Ovary (tissue), 9 donors: ENCODE data around the gene BAG5. TPM values are rescaled to one million over a fixed set of nuclear protein-coding genes. Genes with fewer than 3 reads are reported as not detected.

ENCODE experiments used
- DNase-seq, 5 donors: peaks; one replicate each; pipeline ENCODE4 v3.0.0-alpha.2; 2019 to 2020
- H3K27ac ChIP-seq, 2 donors: fragments of 200-600 bp; one replicate each; pipeline versions ENCODE4 v1.5.1 to v1.8.0; 2019 to 2022
- H3K27me3 ChIP-seq: fragments of 200-600 bp; one replicate; pipeline ENCODE4 v1.8.0; 2022
- H3K36me3 ChIP-seq: fragments of 200-600 bp; sonication (generic); one replicate; pipeline ENCODE4 v1.5.1; 2019
- H3K4me1 ChIP-seq: one replicate; pipeline ENCODE4 v1.8.1; 2013; ENCODE audit warnings: mild to moderate bottlenecking, moderate library complexity; ENCODE audit not compliant: insufficient read depth
- H3K4me3 ChIP-seq: fragments of 200-600 bp; sonication (generic); one replicate; pipeline ENCODE4 v1.5.1; 2017
- H3K9me3 ChIP-seq, 2 donors: fragments of 200-600 bp in 1 of 2; sonication (generic) in 1 of 2; one replicate each; pipeline versions ENCODE4 v1.5.1 to v1.8.1; 2013 to 2019; ENCODE audit warnings: mild to moderate bottlenecking in 1 of 2, moderate library complexity in 1 of 2
- CTCF ChIP-seq, 3 donors: fragments of 450-650 bp in 2 of 3; fragments of 200-600 bp in 1 of 3; IDR thresholded peaks; one replicate each; pipeline versions ENCODE4 v1.5.1 to v1.8.0; 2016 to 2022; ENCODE audit warnings: antibody characterized with exemption in 3 of 3, mild to moderate bottlenecking in 1 of 3
- EP300 ChIP-seq: sonication (generic); formaldehyde crosslinking; IDR thresholded peaks from one replicate; pipeline ENCODE4 v1.6.1; 2017; ENCODE audit warnings: antibody characterized with exemption
- POLR2A ChIP-seq: fragments of 450-650 bp; IDR thresholded peaks from one replicate; pipeline ENCODE4 v1.6.1; 2017; ENCODE audit warnings: antibody characterized with exemption, mild to moderate bottlenecking, moderate library complexity
- WGBS, 3 donors: extraction: QIAGEN DNeasy Blood & Tissue Kit in 1 of 3; methylation state at CpG; one replicate each; pipeline versions ENCODE4 v1.1.5 to v1.1.7; 2013 to 2017; 5-methylcytosine and 5-hydroxymethylcytosine counted together
- intact Hi-C, 4 donors: fragments of 100-400 bp; cut with DNase I; formaldehyde crosslinking; loops; one replicate each; pipeline versions ENCODE4 v1.11.0 to v1.15.1; 2022 to 2023
- polyA plus RNA-seq, 2 donors: library from polyadenylated mRNA; stranded (reverse); fragments of 200-250 nt in 1 of 2; fragments of 350-450 nt in 1 of 2; fragmentation: Illumina TruSeq in 1 of 2; extraction: RNeasy Lipid Tissue Mini Kit (QIAGEN cat#74804) in 1 of 2; gene quantifications; one replicate each; pipeline ENCODE4 v1.2.3, GENCODE V29; 2013 to 2014
- total RNA-seq, 7 donors: library from RNA; depleted of rRNA in 2 of 7; stranded (reverse); fragments of >200 nt in 2 of 7; fragmentation: NEBNext Ultra II Directional in 3 of 7; extraction: Animal tissue kit (Norgen Biotek cat#: 25700) in 3 of 7; gene quantifications; one replicate each; pipeline versions ENCODE4 v1.1.0 to v1.2.4, GENCODE V29; 2016 to 2023
- donor health status: DM: no; HTN: no; CAD: no; lungs with moderate emphysema.
- donor health status: DM: no; HTN: no; CAD: no.
- donor health status: Bipolar disorder and iron deficiency.
- donor health status: DM: yes; HTN: yes; CAD: no.
- donor health status: DM: no; HTN: no; CAD: no.
- donor health status: DM: yes; HTN: yes; CAD: no.

Gene BAG5
- total and polyA plus RNA-seq, 9 donors = 9.8 to 29.1 (median 24.4) TPM

- WGBS, 3 donors = 32 to 52% (median 41%) methylated on average over 9 to 11 of the region's 11 CpGs
- Histone ChIP-seq H3K9me3 (no peaks in the 10 kb centered on the region), H3K4me3 (no peak overlapping the region), H3K4me1 (peaks cover 4% of the 10 kb centered on the region), H3K27me3 (no peaks in the 10 kb centered on the region), H3K36me3 (no peaks in the 10 kb centered on the region), H3K27ac (no peak overlapping the region)
- DNase-seq = peak in 3 of 5 donors; percentile 49 to 68 (median 50)
- intact Hi-C loops = no loop called here
- no peak for TF ChIP-seq CTCF (IDR thresholded peaks at IDR 0.05)
- TF ChIP-seq POLR2A = no peak
- no peak for TF ChIP-seq EP300
These were observed 31.8 kb upstream of the BAG5 start for GRCh38 chr14:103594265-103594664.

- H3K4me1 ChIP-seq = peaks cover 4% of the 10 kb centered on the region
- 62 to 74% (median 70%) methylated on average over 6 of the region's 6 CpGs for WGBS, 3 donors
- H3K9me3 ChIP-seq = no peaks in the 10 kb centered on the region
- no peaks in the 10 kb centered on the region for H3K36me3 ChIP-seq
- TF ChIP-seq EP300 (no peak), POLR2A (no peak), CTCF (IDR thresholded peaks at IDR 0.05) (no peak)
- H3K27ac ChIP-seq = no peak overlapping the region
- intact Hi-C loops = no loop called here
- H3K27me3 ChIP-seq = no peaks in the 10 kb centered on the region
- DNase-seq = no peak
- H3K4me3 ChIP-seq = no peak overlapping the region
These were observed 31.1 kb upstream of the BAG5 start for GRCh38 chr14:103593577-103593976.

GRCh38 chr14:103584326-103584915 is 22.0 kb upstream of the BAG5 start:
- Histone ChIP-seq H3K4me3 (no peak overlapping the region), H3K27me3 (no peaks in the 10 kb centered on the region), H3K36me3 (no peaks in the 10 kb centered on the region), H3K9me3 (no peaks in the 10 kb centered on the region), H3K27ac (no peak overlapping the region), H3K4me1 (no peaks in the 10 kb centered on the region)
- intact Hi-C loops = no loop called here
- WGBS, 3 donors = 87 to 92% (median 87%) methylated on average over 11 of the region's 11 CpGs
- DNase-seq = no peak
- TF ChIP-seq CTCF (IDR thresholded peaks at IDR 0.05) = no peak
- TF ChIP-seq POLR2A = no peak
- no peak for TF ChIP-seq EP300

GRCh38 chr14:103581954-103582703 is 19.7 kb upstream of the BAG5 start:
- intact Hi-C loops = no loop called here
- WGBS, 3 donors = 91 to 97% (median 92%) methylated on average over 26 of the region's 26 CpGs
- DNase-seq = no peak
- Histone ChIP-seq H3K4me3 (no peak overlapping the region), H3K27ac (no peak overlapping the region), H3K27me3 (no peaks in the 10 kb centered on the region), H3K9me3 (no peaks in the 10 kb centered on the region), H3K4me1 (peaks cover under 1% of the 10 kb centered on the region), H3K36me3 (no peaks in the 10 kb centered on the region)
- no peak for TF ChIP-seq CTCF (IDR thresholded peaks at IDR 0.05)
- no peak for TF ChIP-seq POLR2A
- TF ChIP-seq EP300 = no peak
